Heart left ventricle (tissue), 16 donors: ENCODE results near the gene RAB11B. TPM values are rescaled to one million over a fixed set of nuclear protein-coding genes. Genes with fewer than 3 reads are reported as not detected.
A peak's percentile ranks its signal among the peaks of the same experiment; 100 is the strongest.

ENCODE experiments used
- ATAC-seq, 4 donors: fragments of 200-7000 bp; cut with Tn5 transposase; one replicate each; pipeline ENCODE4 v1.9.1; 2020 to 2022; ENCODE audit warnings: moderate library complexity in 4 of 4, mild to moderate bottlenecking in 3 of 4, moderate number of reproducible peaks in 1 of 4
- DNase-seq, 5 donors: peaks; one replicate each; pipeline ENCODE4 v3.0.0-alpha.2; 2020
- H3K27ac ChIP-seq, 12 donors: fragments of 200-600 bp; sonication (generic) in 4 of 12; one replicate each; pipeline versions ENCODE4 v1.5.0 to v1.8.0; 2016 to 2022; ENCODE audit warnings: mild to moderate bottlenecking in 2 of 12
- H3K27me3 ChIP-seq, 9 donors: fragments of 200-600 bp; sonication (generic) in 2 of 9; one replicate each; pipeline versions ENCODE4 v1.5.1 to v1.8.0; 2016 to 2022; ENCODE audit warnings: mild to moderate bottlenecking in 3 of 9
- H3K36me3 ChIP-seq, 9 donors: fragments of 200-600 bp; sonication (generic) in 2 of 9; one replicate each; pipeline versions ENCODE4 v1.5.0 to v1.8.0; 2018 to 2022; ENCODE audit warnings: mild to moderate bottlenecking in 2 of 9
- H3K4me1 ChIP-seq, 12 donors: fragments of 200-600 bp; sonication (generic) in 4 of 12; one replicate each; pipeline versions ENCODE4 v1.5.0 to v1.8.0; 2016 to 2022; ENCODE audit warnings: mild to moderate bottlenecking in 3 of 12
- H3K4me3 ChIP-seq, 12 donors: fragments of 200-600 bp; sonication (generic) in 4 of 12; one replicate each; pipeline versions ENCODE4 v1.5.0 to v1.8.0; 2017 to 2022; ENCODE audit warnings: mild to moderate bottlenecking in 9 of 12, moderate library complexity in 4 of 12
- H3K9me3 ChIP-seq, 12 donors: fragments of 200-600 bp; sonication (generic) in 4 of 12; one replicate each; pipeline versions ENCODE4 v1.5.0 to v1.8.0; 2016 to 2022; ENCODE audit warnings: mild to moderate bottlenecking in 1 of 12
- POLR2A ChIP-seq, 2 donors: fragments of 450-650 bp; IDR thresholded peaks; one replicate each; pipeline ENCODE4 v1.6.1; 2017; ENCODE audit warnings: antibody characterized with exemption in 2 of 2, mild to moderate bottlenecking in 2 of 2, moderate library complexity in 2 of 2
- WGBS, 4 donors: extraction: QIAGEN DNeasy Blood & Tissue Kit in 2 of 4; methylation state at CpG; one replicate each; pipeline versions ENCODE4 v1.1.5 to v1.1.7; 2013 to 2018; 5-methylcytosine and 5-hydroxymethylcytosine counted together
- intact Hi-C, 10 donors: fragments of 100-400 bp; cut with DNase I; formaldehyde crosslinking; loops; one replicate each; pipeline versions ENCODE4 v1.11.1 to v1.14.2; 2022
- polyA plus RNA-seq, 2 donors: library from polyadenylated mRNA; stranded (reverse); fragments of 200-250 nt; gene quantifications; one replicate each; pipeline ENCODE4 v1.2.3, GENCODE V29; 2013
- total RNA-seq, 9 donors: library from RNA; depleted of rRNA in 2 of 9; stranded (reverse); fragments of >200 nt in 2 of 9; fragmentation: NEBNext Ultra II Directional in 3 of 9; extraction: Animal tissue kit (Norgen Biotek cat#: 25700) in 3 of 9; gene quantifications; one replicate each; pipeline versions ENCODE4 v1.1.0 to v1.2.4, GENCODE V29; 2016 to 2023
- TF ChIP-seq, protein P1 (sequence below), 12 donors: fragments of 200-600 bp; sonication (generic) in 4 of 12; IDR thresholded peaks; one replicate each; pipeline versions ENCODE4 v1.5.0 to v1.8.0; 2018 to 2022; ENCODE audit warnings: antibody characterized with exemption in 12 of 12, mild to moderate bottlenecking in 5 of 12
- donor health status: ischemic (EF 13 %, LVEDD 7.1; RV severe dilation, severe dysfunction).
- donor health status: healthy with polysubstance abuse.
- donor health status: DM: no; HTN: yes; CAD: no.
- donor health status: DM: no; HTN: no; CAD: no.
- donor health status: ischemic (EF 25% LVEDD 6.9; RV normal size, moderate dysfunction).
- donor health status: ischemic (EF 25% LVEDD 5.7; RV mildly dilated, moderate dysfunction).
- donor health status: healthy.
- donor health status: DM: yes; HTN: yes; CAD: no.
- donor health status: ischemic (EF 35%, LVEDD 5.7; RV mildly dilated, moderate dysfunction).
- donor health status: nonischemic (EF 11% LVEDD 7.7; RV severe dilation, severe dysfunction).
- donor health status: DM: yes; HTN: yes; CAD: no.
- donor health status: PGD.
- donor health status: ischemic (EF 29% LVEDD 5.4; RV normal size, mild dysfunction).
- donor health status: nonischemic (EF 23%, LVEDD 6.1; RV moderate dilation, normal function).

Gene RAB11B
- total and polyA plus RNA-seq, 11 donors: 56.4 to 159 (median 140) TPM

DNA sequence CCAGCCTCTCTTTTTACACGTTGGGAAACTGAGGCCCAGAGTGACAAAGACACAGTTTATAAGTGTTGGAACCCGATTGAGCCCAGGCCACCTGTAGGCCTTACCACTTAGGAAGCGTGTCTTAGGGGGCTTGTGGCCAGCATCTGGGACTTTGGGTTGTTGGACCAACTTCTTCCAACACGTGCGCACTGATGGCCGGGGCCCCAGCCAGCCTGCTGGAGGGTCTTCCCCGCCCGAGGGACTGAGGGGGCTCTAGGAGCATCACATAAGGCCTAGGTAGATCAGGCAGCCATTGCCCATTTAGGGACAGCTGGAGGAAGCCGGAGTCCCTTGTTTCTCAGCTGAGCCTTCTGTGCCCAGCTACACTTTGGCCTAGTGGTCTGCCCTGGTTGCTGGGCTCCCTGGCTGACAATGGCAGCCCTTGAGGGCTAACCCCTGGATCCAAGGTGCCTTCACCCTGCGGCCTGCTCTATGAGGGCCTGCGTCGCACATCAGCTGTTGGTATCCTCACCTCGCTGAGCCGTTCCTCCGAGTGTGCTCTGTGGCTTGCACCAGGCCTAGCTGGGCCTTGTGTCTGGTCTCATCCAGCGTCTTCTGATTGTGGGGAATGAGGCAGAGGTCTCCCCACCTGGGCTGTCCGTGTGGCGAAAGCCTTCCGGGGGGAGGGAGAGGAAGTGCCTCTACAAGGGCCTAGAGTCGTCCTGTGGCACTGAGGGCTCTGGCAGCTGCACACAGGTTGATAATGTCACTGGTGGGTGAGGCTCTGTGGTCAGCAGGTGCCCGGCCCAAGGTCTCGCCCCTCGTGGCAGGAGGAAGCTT is 1.2 kb downstream of the RAB11B start:
- DNase-seq (no peak), ATAC-seq (no peak)
- no peaks in the 10 kb centered on the region for H3K9me3 ChIP-seq
- no peaks in the 10 kb centered on the region for H3K27me3 ChIP-seq
- no peak for TF ChIP-seq POLR2A (IDR thresholded peaks at IDR 0.05)
- TF ChIP-seq, protein P1, sequence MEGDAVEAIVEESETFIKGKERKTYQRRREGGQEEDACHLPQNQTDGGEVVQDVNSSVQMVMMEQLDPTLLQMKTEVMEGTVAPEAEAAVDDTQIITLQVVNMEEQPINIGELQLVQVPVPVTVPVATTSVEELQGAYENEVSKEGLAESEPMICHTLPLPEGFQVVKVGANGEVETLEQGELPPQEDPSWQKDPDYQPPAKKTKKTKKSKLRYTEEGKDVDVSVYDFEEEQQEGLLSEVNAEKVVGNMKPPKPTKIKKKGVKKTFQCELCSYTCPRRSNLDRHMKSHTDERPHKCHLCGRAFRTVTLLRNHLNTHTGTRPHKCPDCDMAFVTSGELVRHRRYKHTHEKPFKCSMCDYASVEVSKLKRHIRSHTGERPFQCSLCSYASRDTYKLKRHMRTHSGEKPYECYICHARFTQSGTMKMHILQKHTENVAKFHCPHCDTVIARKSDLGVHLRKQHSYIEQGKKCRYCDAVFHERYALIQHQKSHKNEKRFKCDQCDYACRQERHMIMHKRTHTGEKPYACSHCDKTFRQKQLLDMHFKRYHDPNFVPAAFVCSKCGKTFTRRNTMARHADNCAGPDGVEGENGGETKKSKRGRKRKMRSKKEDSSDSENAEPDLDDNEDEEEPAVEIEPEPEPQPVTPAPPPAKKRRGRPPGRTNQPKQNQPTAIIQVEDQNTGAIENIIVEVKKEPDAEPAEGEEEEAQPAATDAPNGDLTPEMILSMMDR (IDR thresholded peaks at IDR 0.05): no peak
- peak overlapping the region in 10 of 12 donors; percentile 69 to 100 (median 94) for H3K4me3 ChIP-seq
- intact Hi-C loops: loop anchor here in 5 of 10 donors (2.0 kb wide), 1 partner anchor 29 kb away; no protein-coding TSS in a partner anchor
- H3K36me3 ChIP-seq: peaks cover 0 to 8% (median 0%) of the 10 kb centered on the region in 9 donors
- H3K4me1 ChIP-seq: peaks cover 14 to 62% (median 55%) of the 10 kb centered on the region in 12 donors
- H3K27ac ChIP-seq: peak overlapping the region; percentile 74 to 100 (median 100)
- WGBS, 4 donors: 68 to 70% (median 69%) methylated on average over 19 to 23 of the region's 23 CpGs

DNA sequence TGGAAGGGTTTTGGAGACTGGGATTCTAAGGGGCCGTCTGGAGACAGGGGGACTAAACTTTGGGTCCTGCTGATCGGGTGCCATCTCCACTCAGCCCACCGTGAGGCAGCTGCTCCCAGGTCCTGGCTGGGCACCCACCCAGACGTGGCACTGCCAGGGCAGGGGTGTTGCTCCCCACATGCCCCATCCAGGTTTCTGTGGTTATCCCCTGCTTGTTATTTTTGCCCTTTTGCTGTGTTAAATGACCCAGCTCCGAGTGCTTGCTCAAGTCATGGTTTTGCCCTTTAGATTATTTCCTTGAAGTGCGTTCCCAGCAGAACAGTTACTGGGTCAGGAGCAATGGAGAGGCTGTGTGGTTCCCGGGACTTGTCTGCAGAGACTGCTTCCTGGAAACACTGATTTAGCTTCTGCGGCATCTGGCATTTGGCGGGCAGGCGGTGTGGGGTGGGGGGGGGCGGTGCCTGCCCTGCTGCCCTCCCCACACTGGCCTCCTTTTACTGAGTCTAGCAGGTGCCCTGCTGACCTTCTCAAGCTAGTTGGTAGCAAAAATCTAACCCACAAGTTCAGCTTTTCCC is 1.9 kb downstream of the RAB11B start:
- ATAC-seq (peak in 3 of 4 donors; percentile 6 to 24 (median 23)), DNase-seq (peak in 4 of 5 donors; percentile 65 to 80 (median 68))
- H3K27ac ChIP-seq: peak overlapping the region; percentile 41 to 100 (median 100)
- intact Hi-C loops: loop anchor here in 2 of 10 donors (2.0 kb wide), 1 partner anchor 29 kb away; no protein-coding TSS in a partner anchor
- peaks cover 0 to 8% (median 0%) of the 10 kb centered on the region in 9 donors for H3K36me3 ChIP-seq
- H3K9me3 ChIP-seq: no peaks in the 10 kb centered on the region
- H3K4me1 ChIP-seq: peaks cover 14 to 69% (median 61%) of the 10 kb centered on the region in 12 donors
- H3K4me3 ChIP-seq: peak overlapping the region in 9 of 12 donors; percentile 17 to 100 (median 89)
- 18 to 34% (median 28%) methylated on average over 11 of the region's 11 CpGs for WGBS, 4 donors
- TF ChIP-seq, protein P1 (IDR thresholded peaks at IDR 0.05): no peak
- peak in 1 of 2 donors; percentile 61 for TF ChIP-seq POLR2A (IDR thresholded peaks at IDR 0.05)
- H3K27me3 ChIP-seq: no peaks in the 10 kb centered on the region

DNA sequence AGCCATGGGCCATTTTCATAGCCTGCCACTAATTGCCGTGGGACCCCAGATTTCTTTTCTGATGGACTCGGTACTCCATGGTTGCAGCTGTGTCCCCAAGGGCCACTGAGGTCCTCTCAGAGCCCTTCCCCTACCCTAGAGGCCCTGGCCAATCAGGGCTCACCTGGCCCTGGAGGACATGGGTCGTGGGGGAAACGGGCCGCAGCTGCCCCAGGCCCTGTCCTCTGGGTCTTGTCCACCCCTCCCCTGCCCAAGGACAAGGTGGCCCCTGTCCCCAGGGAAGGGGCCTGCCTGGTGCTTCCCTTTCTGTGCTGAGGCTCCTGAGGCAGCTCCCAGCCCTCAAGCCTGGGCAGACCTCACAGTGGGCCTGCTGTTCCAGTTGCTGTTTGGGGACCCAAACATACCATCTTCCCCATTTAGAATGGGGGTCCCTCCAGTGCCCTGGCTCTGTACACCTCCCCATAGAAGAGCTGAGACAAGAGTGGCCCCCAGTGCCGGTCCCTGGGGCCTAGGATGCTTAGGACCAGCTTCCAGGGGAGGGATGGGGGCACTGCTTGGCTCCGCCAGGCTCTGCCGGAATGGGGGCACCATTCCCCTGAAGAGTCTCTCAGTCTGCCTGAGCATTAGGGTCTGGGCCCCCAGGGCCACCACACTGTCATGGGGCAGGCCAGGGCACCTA is 3.2 kb downstream of the RAB11B start:
- ATAC-seq (no peak), DNase-seq (no peak)
- Histone ChIP-seq H3K27me3 (no peaks in the 10 kb centered on the region), H3K9me3 (no peaks in the 10 kb centered on the region), H3K4me1 (peaks cover 14 to 80% (median 73%) of the 10 kb centered on the region in 12 donors), H3K4me3 (no peak overlapping the region), H3K36me3 (peaks cover 0 to 8% (median 0%) of the 10 kb centered on the region in 9 donors), H3K27ac (peak overlapping the region; percentile 15 to 100 (median 100))
- intact Hi-C loops: loop anchor here in 2 of 10 donors (2.0 kb wide), 1 partner anchor 31 kb away; no protein-coding TSS in a partner anchor
- WGBS, 4 donors: 62 to 79% (median 68%) methylated on average over 6 to 8 of the region's 8 CpGs
- no peak for TF ChIP-seq POLR2A (IDR thresholded peaks at IDR 0.05)
- TF ChIP-seq, protein P1 (IDR thresholded peaks at IDR 0.05): no peak
